ENCODE data around the gene DACH1. TPM values are rescaled to one million over a fixed set of nuclear protein-coding genes. Genes with fewer than 3 reads are reported as not detected.

Gene DACH1
- total RNA-seq, 1 experiment from 2014 or later: 1.2 TPM

DNA sequence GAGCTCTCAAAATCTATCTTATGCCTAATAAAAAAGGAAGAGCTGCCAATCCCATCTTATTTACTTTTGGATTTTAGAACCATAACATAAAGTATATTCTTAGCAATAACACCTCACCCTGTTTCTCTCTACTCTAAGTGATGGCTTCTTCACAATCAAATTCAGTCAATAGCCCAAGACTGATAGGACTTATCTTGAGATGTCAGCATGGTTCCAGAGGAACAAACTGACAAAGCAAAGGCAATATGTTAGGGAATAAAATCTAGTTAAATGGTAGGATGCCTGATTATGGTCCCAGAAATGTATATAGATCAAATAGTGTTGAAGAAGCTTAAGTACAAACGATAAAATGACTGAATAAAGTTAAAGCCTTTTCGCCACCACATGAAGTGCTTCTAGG, 36.3 kb downstream of the DACH1 start:
- intact Hi-C loops (cut with micrococcal nuclease; ENCODE audit: unreplicated experiment): no loop called here
- no peaks in the 10 kb centered on the region for H3K27me3 ChIP-seq (replicated peaks; ENCODE audit: control insufficient read depth, insufficient read depth, low read length)
- Mint-ChIP-seq H3K36me3 (ENCODE audit: insufficient read depth, unreplicated experiment) (no peaks in the 10 kb centered on the region), H3K27me3 (ENCODE audit: insufficient read depth, unreplicated experiment) (peaks cover 3% of the 10 kb centered on the region), H3K4me1 (ENCODE audit: low read depth, unreplicated experiment) (no peaks in the 10 kb centered on the region), H3K27ac (ENCODE audit: unreplicated experiment) (no peak overlapping the region), H3K4me3 (ENCODE audit: unreplicated experiment) (no peak overlapping the region), H3K9me3 (ENCODE audit: unreplicated experiment) (no peaks in the 10 kb centered on the region)
- no peaks in the 10 kb centered on the region for H3K9me3 ChIP-seq
- ChIA-PET CTCF (no interaction called here), POLR2A (no interaction called here)
- H3K36me3 ChIP-seq (ENCODE audit: control insufficient read depth, insufficient read depth, low read length): no peaks in the 10 kb centered on the region
- no peak for DNase-seq
- H3K4me3 ChIP-seq (ENCODE audit: low read depth, low read length): no peak overlapping the region
- no TSS peak for BruUV-seq (replicated peaks)
- no peaks in the 10 kb centered on the region for H3K4me1 ChIP-seq
- TF ChIP-seq, protein P1, sequence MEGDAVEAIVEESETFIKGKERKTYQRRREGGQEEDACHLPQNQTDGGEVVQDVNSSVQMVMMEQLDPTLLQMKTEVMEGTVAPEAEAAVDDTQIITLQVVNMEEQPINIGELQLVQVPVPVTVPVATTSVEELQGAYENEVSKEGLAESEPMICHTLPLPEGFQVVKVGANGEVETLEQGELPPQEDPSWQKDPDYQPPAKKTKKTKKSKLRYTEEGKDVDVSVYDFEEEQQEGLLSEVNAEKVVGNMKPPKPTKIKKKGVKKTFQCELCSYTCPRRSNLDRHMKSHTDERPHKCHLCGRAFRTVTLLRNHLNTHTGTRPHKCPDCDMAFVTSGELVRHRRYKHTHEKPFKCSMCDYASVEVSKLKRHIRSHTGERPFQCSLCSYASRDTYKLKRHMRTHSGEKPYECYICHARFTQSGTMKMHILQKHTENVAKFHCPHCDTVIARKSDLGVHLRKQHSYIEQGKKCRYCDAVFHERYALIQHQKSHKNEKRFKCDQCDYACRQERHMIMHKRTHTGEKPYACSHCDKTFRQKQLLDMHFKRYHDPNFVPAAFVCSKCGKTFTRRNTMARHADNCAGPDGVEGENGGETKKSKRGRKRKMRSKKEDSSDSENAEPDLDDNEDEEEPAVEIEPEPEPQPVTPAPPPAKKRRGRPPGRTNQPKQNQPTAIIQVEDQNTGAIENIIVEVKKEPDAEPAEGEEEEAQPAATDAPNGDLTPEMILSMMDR (IDR thresholded peaks at IDR 0.05; ENCODE audit: insufficient read depth in 1 of 2, low read depth in 1 of 2, low read length in 1 of 2, severe bottlenecking in 1 of 2, unreplicated experiment in 1 of 2): no peak

DNA sequence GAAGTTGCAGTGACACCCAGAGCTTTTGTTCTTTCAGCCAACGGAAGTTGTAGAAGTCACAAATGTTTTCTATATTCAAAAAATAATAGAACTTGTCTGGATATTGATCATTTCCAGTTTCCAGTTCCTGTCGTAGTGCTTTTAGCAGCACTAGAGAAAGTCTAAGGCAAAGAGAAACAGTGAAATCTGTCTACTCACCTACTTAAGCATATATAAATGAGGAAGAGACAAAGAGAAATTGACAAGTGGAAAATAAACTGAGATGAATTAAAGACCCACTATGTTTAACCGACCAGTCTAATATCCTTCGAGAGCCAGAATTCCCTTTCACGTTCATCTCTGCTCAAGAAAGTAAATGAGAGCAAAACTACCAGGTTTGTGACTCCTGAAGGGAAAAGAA, 36.7 kb downstream of the DACH1 start:
- no peaks in the 10 kb centered on the region for H3K9me3 ChIP-seq
- Mint-ChIP-seq H3K27ac (ENCODE audit: unreplicated experiment) (no peak overlapping the region), H3K27me3 (ENCODE audit: insufficient read depth, unreplicated experiment) (peaks cover 3% of the 10 kb centered on the region), H3K36me3 (ENCODE audit: insufficient read depth, unreplicated experiment) (no peaks in the 10 kb centered on the region), H3K9me3 (ENCODE audit: unreplicated experiment) (no peaks in the 10 kb centered on the region), H3K4me3 (ENCODE audit: unreplicated experiment) (no peak overlapping the region), H3K4me1 (ENCODE audit: low read depth, unreplicated experiment) (no peaks in the 10 kb centered on the region)
- H3K4me1 ChIP-seq: no peaks in the 10 kb centered on the region
- BruUV-seq (replicated peaks): no TSS peak
- ChIA-PET POLR2A (no interaction called here), CTCF (no interaction called here)
- H3K36me3 ChIP-seq (ENCODE audit: control insufficient read depth, insufficient read depth, low read length): no peaks in the 10 kb centered on the region
- intact Hi-C loops (cut with micrococcal nuclease; ENCODE audit: unreplicated experiment): no loop called here
- H3K4me3 ChIP-seq (ENCODE audit: low read depth, low read length): no peak overlapping the region
- DNase-seq: no peak
- TF ChIP-seq, protein P1 (IDR thresholded peaks at IDR 0.05; ENCODE audit: insufficient read depth in 1 of 2, low read depth in 1 of 2, low read length in 1 of 2, severe bottlenecking in 1 of 2, unreplicated experiment in 1 of 2): no peak
- H3K27me3 ChIP-seq (replicated peaks; ENCODE audit: control insufficient read depth, insufficient read depth, low read length): no peaks in the 10 kb centered on the region

DNA sequence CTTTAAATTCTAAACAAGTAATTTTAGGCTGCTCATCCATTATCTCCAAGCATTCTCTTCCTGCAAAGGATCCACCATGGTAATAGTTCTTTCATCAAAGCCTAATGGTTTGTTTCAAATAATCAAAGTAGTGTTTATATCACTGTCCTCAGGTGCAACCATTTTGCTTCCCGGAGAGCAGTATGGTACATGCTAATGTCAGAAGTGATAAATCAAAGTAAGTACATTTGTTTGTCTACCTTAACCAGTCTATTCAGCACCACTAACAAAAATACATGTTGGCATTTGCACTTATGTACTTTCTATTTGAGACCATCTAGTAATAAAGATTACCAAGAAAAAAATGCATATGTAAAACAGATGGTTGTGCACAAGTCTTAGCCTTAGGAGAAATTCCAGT, 37.5 kb downstream of the DACH1 start:
- Mint-ChIP-seq H3K36me3 (ENCODE audit: insufficient read depth, unreplicated experiment) (no peaks in the 10 kb centered on the region), H3K27ac (ENCODE audit: unreplicated experiment) (no peak overlapping the region), H3K4me1 (ENCODE audit: low read depth, unreplicated experiment) (no peaks in the 10 kb centered on the region), H3K9me3 (ENCODE audit: unreplicated experiment) (no peaks in the 10 kb centered on the region), H3K27me3 (ENCODE audit: insufficient read depth, unreplicated experiment) (peaks cover 3% of the 10 kb centered on the region), H3K4me3 (ENCODE audit: unreplicated experiment) (no peak overlapping the region)
- H3K27me3 ChIP-seq (replicated peaks; ENCODE audit: control insufficient read depth, insufficient read depth, low read length): no peaks in the 10 kb centered on the region
- CTCF ChIA-PET: no interaction called here
- no peak for DNase-seq
- intact Hi-C loops (cut with micrococcal nuclease; ENCODE audit: unreplicated experiment): no loop called here
- H3K9me3 ChIP-seq: no peaks in the 10 kb centered on the region
- H3K36me3 ChIP-seq (ENCODE audit: control insufficient read depth, insufficient read depth, low read length): no peaks in the 10 kb centered on the region
- BruUV-seq (replicated peaks): no TSS peak
- H3K4me1 ChIP-seq: no peaks in the 10 kb centered on the region
- POLR2A ChIA-PET: no interaction called here
- H3K4me3 ChIP-seq (ENCODE audit: low read depth, low read length): no peak overlapping the region
- TF ChIP-seq, protein P1 (IDR thresholded peaks at IDR 0.05; ENCODE audit: insufficient read depth in 1 of 2, low read depth in 1 of 2, low read length in 1 of 2, severe bottlenecking in 1 of 2, unreplicated experiment in 1 of 2): no peak

Measured in Caco-2 (cell line).